Suprapubic skin (tissue), 3 donors: ENCODE results near the gene ZC3HAV1.

Source experiments
- CTCF ChIP-seq, 2 donors: fragments of 200-600 bp in 1 of 2; fragments of 450-650 bp in 1 of 2; sonication (generic) in 1 of 2; IDR thresholded peaks; one replicate each; pipeline ENCODE4 v1.5.1; 2016 to 2019; ENCODE audit warnings: antibody characterized with exemption in 2 of 2, mild to moderate bottlenecking in 1 of 2, moderate library complexity in 1 of 2
- POLR2A ChIP-seq, 2 donors: fragments of 450-650 bp; IDR thresholded peaks; one replicate each; pipeline ENCODE4 v1.6.1; 2017; ENCODE audit warnings: antibody characterized with exemption in 2 of 2, mild to moderate bottlenecking in 2 of 2, moderate library complexity in 2 of 2

DNA sequence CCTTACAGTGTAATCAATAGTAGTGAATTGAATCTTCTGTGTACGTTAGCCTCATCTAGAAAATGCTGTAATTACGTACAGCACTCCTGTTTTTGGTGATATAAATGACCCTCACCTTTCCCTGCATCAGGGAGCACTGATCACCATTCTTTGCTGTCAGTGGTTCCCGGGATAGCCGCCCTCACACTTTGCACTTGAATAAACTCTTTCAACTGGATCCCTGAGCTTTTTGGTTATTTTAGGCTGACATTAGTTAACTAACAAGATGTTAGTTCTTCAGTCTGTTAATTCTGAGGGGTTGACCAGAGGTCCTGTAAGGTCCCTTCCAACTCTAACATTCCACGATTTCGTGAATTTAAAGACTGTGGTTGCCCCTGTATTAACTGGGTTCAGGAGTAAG is 23.4 kb upstream of the ZC3HAV1 start:
- no peak for TF ChIP-seq POLR2A (IDR thresholded peaks at IDR 0.05)
- TF ChIP-seq CTCF (IDR thresholded peaks at IDR 0.05) = no peak
